ENCODE results near the gene SOX8.
"Not testable (repeated sequence)": the region's sequence is repeated elsewhere in the genome, so short reads cannot be mapped to it uniquely, and the experiment has no call there.

The SOX8 gene

GRCh38 chr16:951660-952301, 29.8 kb upstream of the SOX8 start:
- FAIRE-seq, result no peak
- no peak for TF ChIP-seq SPI1 (IDR thresholded peaks at IDR 0.05; ENCODE audit: low read depth, low read length)
- TF ChIP-seq POLR2AphosphoS5 (IDR thresholded peaks at IDR 0.05; ENCODE audit: low read depth, low read length), result no peak
- no peak for TF ChIP-seq PAX5 (IDR thresholded peaks at IDR 0.05; ENCODE audit: insufficient read depth, low read length, severe bottlenecking)
- no peak for TF ChIP-seq TAF1 (IDR thresholded peaks at IDR 0.05; ENCODE audit: low read depth, low read length)
- TF ChIP-seq POU2F2 (IDR thresholded peaks at IDR 0.05; ENCODE audit: low read depth, low read length), result no peak
- no peak for TF ChIP-seq POLR2A (IDR thresholded peaks at IDR 0.05; ENCODE audit: low read depth, low read length)
- DNase-seq (ENCODE audit: insufficient read length, low spot score), result no peak

- FAIRE-seq (no peak), DNase-seq (ENCODE audit: insufficient read length, low spot score) (no peak)
- no peak for TF ChIP-seq PAX5 (IDR thresholded peaks at IDR 0.05; ENCODE audit: insufficient read depth, low read length, severe bottlenecking)
- TF ChIP-seq TAF1 (IDR thresholded peaks at IDR 0.05; ENCODE audit: low read depth, low read length), result no peak
- TF ChIP-seq POLR2AphosphoS5 (IDR thresholded peaks at IDR 0.05; ENCODE audit: low read depth, low read length), result no peak
- TF ChIP-seq POU2F2 (IDR thresholded peaks at IDR 0.05; ENCODE audit: low read depth, low read length), result no peak
- TF ChIP-seq SPI1 (IDR thresholded peaks at IDR 0.05; ENCODE audit: low read depth, low read length), result no peak
- no peak for TF ChIP-seq POLR2A (IDR thresholded peaks at IDR 0.05; ENCODE audit: low read depth, low read length)
Observed at GRCh38 chr16:952321-952720, 29.2 kb upstream of the SOX8 start.

GRCh38 chr16:953818-954217, 27.8 kb upstream of the SOX8 start:
- DNase-seq (ENCODE audit: insufficient read length, low spot score), result not testable (repeated sequence)
- FAIRE-seq, result peak; percentile 99

- FAIRE-seq; DNase-seq (ENCODE audit: insufficient read length, low spot score): not testable (repeated sequence)
Observed at GRCh38 chr16:955766-956165, 25.8 kb upstream of the SOX8 start.

- DNase-seq (ENCODE audit: insufficient read length, low spot score), result no peak
- no peak for FAIRE-seq
- TF ChIP-seq TAF1 (IDR thresholded peaks at IDR 0.05; ENCODE audit: low read depth, low read length) (no peak), PAX5 (IDR thresholded peaks at IDR 0.05; ENCODE audit: insufficient read depth, low read length, severe bottlenecking) (no peak), SPI1 (IDR thresholded peaks at IDR 0.05; ENCODE audit: low read depth, low read length) (no peak), POLR2A (IDR thresholded peaks at IDR 0.05; ENCODE audit: low read depth, low read length) (no peak), POU2F2 (IDR thresholded peaks at IDR 0.05; ENCODE audit: low read depth, low read length) (no peak)
Observed at GRCh38 chr16:959232-960040, 22.1 kb upstream of the SOX8 start.

- DNase-seq (ENCODE audit: insufficient read length, low spot score) (no peak), FAIRE-seq (no peak)
- TF ChIP-seq POLR2AphosphoS5 (IDR thresholded peaks at IDR 0.05; ENCODE audit: low read depth, low read length) (no peak), TAF1 (IDR thresholded peaks at IDR 0.05; ENCODE audit: low read depth, low read length) (no peak), POU2F2 (IDR thresholded peaks at IDR 0.05; ENCODE audit: low read depth, low read length) (no peak), POLR2A (IDR thresholded peaks at IDR 0.05; ENCODE audit: low read depth, low read length) (no peak), PAX5 (IDR thresholded peaks at IDR 0.05; ENCODE audit: insufficient read depth, low read length, severe bottlenecking) (no peak), SPI1 (IDR thresholded peaks at IDR 0.05; ENCODE audit: low read depth, low read length) (no peak)
Observed at GRCh38 chr16:962366-962765, 19.2 kb upstream of the SOX8 start.

- peak; percentile 33 for FAIRE-seq
- TF ChIP-seq PAX5 (IDR thresholded peaks at IDR 0.05; ENCODE audit: insufficient read depth, low read length, severe bottlenecking) (no peak), POLR2AphosphoS5 (IDR thresholded peaks at IDR 0.05; ENCODE audit: low read depth, low read length) (no peak)
- no peak for DNase-seq (ENCODE audit: insufficient read length, low spot score)
Observed at GRCh38 chr16:962901-963814, 18.4 kb upstream of the SOX8 start.

GRCh38 chr16:963913-964312, 17.7 kb upstream of the SOX8 start:
- TF ChIP-seq POLR2AphosphoS5 (IDR thresholded peaks at IDR 0.05; ENCODE audit: low read depth, low read length), result no peak
- TF ChIP-seq TAF1 (IDR thresholded peaks at IDR 0.05; ENCODE audit: low read depth, low read length), result no peak
- no peak for TF ChIP-seq PAX5 (IDR thresholded peaks at IDR 0.05; ENCODE audit: insufficient read depth, low read length, severe bottlenecking)
- TF ChIP-seq SPI1 (IDR thresholded peaks at IDR 0.05; ENCODE audit: low read depth, low read length), result no peak
- no peak for TF ChIP-seq POU2F2 (IDR thresholded peaks at IDR 0.05; ENCODE audit: low read depth, low read length)
- TF ChIP-seq POLR2A (IDR thresholded peaks at IDR 0.05; ENCODE audit: low read depth, low read length), result no peak
- FAIRE-seq (no peak), DNase-seq (ENCODE audit: insufficient read length, low spot score) (no peak)

- DNase-seq (ENCODE audit: insufficient read length, low spot score), result no peak
Observed at GRCh38 chr16:964356-965035, 17.1 kb upstream of the SOX8 start.

More at GRCh38 chr16:964356-965035, 17.1 kb upstream of the SOX8 start:
- TF ChIP-seq SPI1 (IDR thresholded peaks at IDR 0.05; ENCODE audit: low read depth, low read length) (no peak), POLR2AphosphoS5 (IDR thresholded peaks at IDR 0.05; ENCODE audit: low read depth, low read length) (no peak), TAF1 (IDR thresholded peaks at IDR 0.05; ENCODE audit: low read depth, low read length) (no peak), PAX5 (IDR thresholded peaks at IDR 0.05; ENCODE audit: insufficient read depth, low read length, severe bottlenecking) (no peak), POLR2A (IDR thresholded peaks at IDR 0.05; ENCODE audit: low read depth, low read length) (no peak), POU2F2 (IDR thresholded peaks at IDR 0.05; ENCODE audit: low read depth, low read length) (no peak)
- FAIRE-seq, result no peak

Measured in GM12891 (cell line).